Measurements from ENCODE around the gene RNF141. TPM values are rescaled to one million over a fixed set of nuclear protein-coding genes. Genes with fewer than 3 reads are reported as not detected.

Gene RNF141
- total RNA-seq, 1 donor from 2014 or later, result 35.9 TPM

- H3K36me3 Mint-ChIP-seq (ENCODE audit: low read depth), result no peaks in the 10 kb centered on the region
- H3K27ac Mint-ChIP-seq (ENCODE audit: unreplicated experiment), result no peak overlapping the region
- no peak overlapping the region for H3K4me3 Mint-ChIP-seq (ENCODE audit: unreplicated experiment)
- TF ChIP-seq CTCF (IDR thresholded peaks at IDR 0.05), result no peak
- DNase-seq (ENCODE audit: low spot score), result no peak
- peaks cover 5% of the 10 kb centered on the region for H3K4me1 Mint-ChIP-seq (ENCODE audit: low read depth)
- no peaks in the 10 kb centered on the region for H3K27me3 Mint-ChIP-seq (ENCODE audit: low read depth)
- no peaks in the 10 kb centered on the region for H3K9me3 Mint-ChIP-seq (ENCODE audit: low read depth)
Observed at GRCh38 chr11:10561947-10562346, 21.0 kb upstream of the RNF141 start.

- DNase-seq (ENCODE audit: low spot score), result no peak
- H3K27me3 Mint-ChIP-seq (ENCODE audit: low read depth), result no peaks in the 10 kb centered on the region
- peaks cover 5% of the 10 kb centered on the region for H3K4me1 Mint-ChIP-seq (ENCODE audit: low read depth)
- no peak overlapping the region for H3K4me3 Mint-ChIP-seq (ENCODE audit: unreplicated experiment)
- no peak for TF ChIP-seq CTCF (IDR thresholded peaks at IDR 0.05)
- H3K27ac Mint-ChIP-seq (ENCODE audit: unreplicated experiment), result no peak overlapping the region
- H3K36me3 Mint-ChIP-seq (ENCODE audit: low read depth), result no peaks in the 10 kb centered on the region
- H3K9me3 Mint-ChIP-seq (ENCODE audit: low read depth), result no peaks in the 10 kb centered on the region
Observed at GRCh38 chr11:10561043-10561818, 20.2 kb upstream of the RNF141 start.

GRCh38 chr11:10558288-10558687 lies 17.3 kb upstream of the RNF141 start:
- Mint-ChIP-seq H3K9me3 (ENCODE audit: low read depth) (no peaks in the 10 kb centered on the region), H3K36me3 (ENCODE audit: low read depth) (no peaks in the 10 kb centered on the region), H3K4me1 (ENCODE audit: low read depth) (no peaks in the 10 kb centered on the region), H3K27ac (ENCODE audit: unreplicated experiment) (no peak overlapping the region), H3K27me3 (ENCODE audit: low read depth) (no peaks in the 10 kb centered on the region), H3K4me3 (ENCODE audit: unreplicated experiment) (no peak overlapping the region)
- no peak for DNase-seq (ENCODE audit: low spot score)
- TF ChIP-seq CTCF (IDR thresholded peaks at IDR 0.05), result no peak

- H3K36me3 Mint-ChIP-seq (ENCODE audit: low read depth), result no peaks in the 10 kb centered on the region
- H3K9me3 Mint-ChIP-seq (ENCODE audit: low read depth), result peaks cover 6% of the 10 kb centered on the region
- no peak overlapping the region for H3K27ac Mint-ChIP-seq (ENCODE audit: unreplicated experiment)
- H3K4me1 Mint-ChIP-seq (ENCODE audit: low read depth), result no peaks in the 10 kb centered on the region
- H3K27me3 Mint-ChIP-seq (ENCODE audit: low read depth), result no peaks in the 10 kb centered on the region
- DNase-seq (ENCODE audit: low spot score), result no peak
- no peak for TF ChIP-seq CTCF (IDR thresholded peaks at IDR 0.05)
- no peak overlapping the region for H3K4me3 Mint-ChIP-seq (ENCODE audit: unreplicated experiment)
Observed at GRCh38 chr11:10556590-10556989, 15.6 kb upstream of the RNF141 start.

- Mint-ChIP-seq H3K9me3 (ENCODE audit: low read depth) (peaks cover 11% of the 10 kb centered on the region), H3K4me3 (ENCODE audit: unreplicated experiment) (no peak overlapping the region), H3K36me3 (ENCODE audit: low read depth) (no peaks in the 10 kb centered on the region), H3K4me1 (ENCODE audit: low read depth) (peaks cover 3% of the 10 kb centered on the region), H3K27ac (ENCODE audit: unreplicated experiment) (no peak overlapping the region), H3K27me3 (ENCODE audit: low read depth) (no peaks in the 10 kb centered on the region)
- no peak for DNase-seq (ENCODE audit: low spot score)
- no peak for TF ChIP-seq CTCF (IDR thresholded peaks at IDR 0.05)
Observed at GRCh38 chr11:10551845-10552352, 10.9 kb upstream of the RNF141 start.

Data from chondrocyte (in vitro differentiated cells).